ENCODE data around the gene NOPCHAP1.

DNA sequence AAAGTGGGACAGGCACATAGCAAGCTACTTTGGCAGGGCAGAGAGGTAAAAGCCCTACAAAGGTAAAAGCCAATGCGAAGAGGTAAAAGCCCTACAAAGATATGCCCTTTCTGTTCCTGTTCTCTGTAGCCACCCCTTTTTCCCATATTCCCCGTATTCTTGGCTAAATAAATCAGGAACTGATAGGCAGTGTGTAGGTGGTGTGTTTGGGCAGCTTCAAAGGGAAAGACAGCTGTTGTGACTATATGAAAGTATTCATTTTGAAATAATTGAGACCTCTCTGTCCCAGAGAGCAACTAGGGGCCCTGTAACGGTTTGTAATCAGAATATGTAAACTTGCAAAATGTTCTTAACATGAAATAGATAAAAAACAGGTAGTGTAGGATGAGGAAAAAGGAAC is 16.8 kb upstream of the NOPCHAP1 start:
- TF ChIP-seq, protein P1, sequence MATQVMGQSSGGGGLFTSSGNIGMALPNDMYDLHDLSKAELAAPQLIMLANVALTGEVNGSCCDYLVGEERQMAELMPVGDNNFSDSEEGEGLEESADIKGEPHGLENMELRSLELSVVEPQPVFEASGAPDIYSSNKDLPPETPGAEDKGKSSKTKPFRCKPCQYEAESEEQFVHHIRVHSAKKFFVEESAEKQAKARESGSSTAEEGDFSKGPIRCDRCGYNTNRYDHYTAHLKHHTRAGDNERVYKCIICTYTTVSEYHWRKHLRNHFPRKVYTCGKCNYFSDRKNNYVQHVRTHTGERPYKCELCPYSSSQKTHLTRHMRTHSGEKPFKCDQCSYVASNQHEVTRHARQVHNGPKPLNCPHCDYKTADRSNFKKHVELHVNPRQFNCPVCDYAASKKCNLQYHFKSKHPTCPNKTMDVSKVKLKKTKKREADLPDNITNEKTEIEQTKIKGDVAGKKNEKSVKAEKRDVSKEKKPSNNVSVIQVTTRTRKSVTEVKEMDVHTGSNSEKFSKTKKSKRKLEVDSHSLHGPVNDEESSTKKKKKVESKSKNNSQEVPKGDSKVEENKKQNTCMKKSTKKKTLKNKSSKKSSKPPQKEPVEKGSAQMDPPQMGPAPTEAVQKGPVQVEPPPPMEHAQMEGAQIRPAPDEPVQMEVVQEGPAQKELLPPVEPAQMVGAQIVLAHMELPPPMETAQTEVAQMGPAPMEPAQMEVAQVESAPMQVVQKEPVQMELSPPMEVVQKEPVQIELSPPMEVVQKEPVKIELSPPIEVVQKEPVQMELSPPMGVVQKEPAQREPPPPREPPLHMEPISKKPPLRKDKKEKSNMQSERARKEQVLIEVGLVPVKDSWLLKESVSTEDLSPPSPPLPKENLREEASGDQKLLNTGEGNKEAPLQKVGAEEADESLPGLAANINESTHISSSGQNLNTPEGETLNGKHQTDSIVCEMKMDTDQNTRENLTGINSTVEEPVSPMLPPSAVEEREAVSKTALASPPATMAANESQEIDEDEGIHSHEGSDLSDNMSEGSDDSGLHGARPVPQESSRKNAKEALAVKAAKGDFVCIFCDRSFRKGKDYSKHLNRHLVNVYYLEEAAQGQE (IDR thresholded peaks at IDR 0.05; ENCODE audit: low read depth) = no peak
- no peak for TF ChIP-seq POLR2A (IDR thresholded peaks at IDR 0.05; ENCODE audit: borderline replicate concordance, extremely low read depth, insufficient read depth, insufficient read length)
- no peak for TF ChIP-seq CEBPB (IDR thresholded peaks at IDR 0.05; ENCODE audit: low read depth)
- no peak for TF ChIP-seq ZNF274 (IDR thresholded peaks at IDR 0.05; ENCODE audit: low read depth, low read length)
- TF ChIP-seq, protein P2, sequence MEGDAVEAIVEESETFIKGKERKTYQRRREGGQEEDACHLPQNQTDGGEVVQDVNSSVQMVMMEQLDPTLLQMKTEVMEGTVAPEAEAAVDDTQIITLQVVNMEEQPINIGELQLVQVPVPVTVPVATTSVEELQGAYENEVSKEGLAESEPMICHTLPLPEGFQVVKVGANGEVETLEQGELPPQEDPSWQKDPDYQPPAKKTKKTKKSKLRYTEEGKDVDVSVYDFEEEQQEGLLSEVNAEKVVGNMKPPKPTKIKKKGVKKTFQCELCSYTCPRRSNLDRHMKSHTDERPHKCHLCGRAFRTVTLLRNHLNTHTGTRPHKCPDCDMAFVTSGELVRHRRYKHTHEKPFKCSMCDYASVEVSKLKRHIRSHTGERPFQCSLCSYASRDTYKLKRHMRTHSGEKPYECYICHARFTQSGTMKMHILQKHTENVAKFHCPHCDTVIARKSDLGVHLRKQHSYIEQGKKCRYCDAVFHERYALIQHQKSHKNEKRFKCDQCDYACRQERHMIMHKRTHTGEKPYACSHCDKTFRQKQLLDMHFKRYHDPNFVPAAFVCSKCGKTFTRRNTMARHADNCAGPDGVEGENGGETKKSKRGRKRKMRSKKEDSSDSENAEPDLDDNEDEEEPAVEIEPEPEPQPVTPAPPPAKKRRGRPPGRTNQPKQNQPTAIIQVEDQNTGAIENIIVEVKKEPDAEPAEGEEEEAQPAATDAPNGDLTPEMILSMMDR (IDR thresholded peaks at IDR 0.05 in 2 of 3, conservative IDR thresholded peaks at IDR 0.05 in 1 of 3; ENCODE audit: borderline replicate concordance in 1 of 3, insufficient read depth in 1 of 3, low read depth in 2 of 3, low read length in 2 of 3) = no peak
